Mesodermal cell (in vitro differentiated cells): ENCODE measurements around the gene GRIN3B.
A peak's percentile ranks its signal among the peaks of the same experiment; 100 is the strongest.
"Not testable (repeated sequence)": the region's sequence is repeated elsewhere in the genome, so short reads cannot be mapped to it uniquely, and the experiment has no call there.

Experiments
- H3K27ac ChIP-seq: 2 replicates; pipeline ENCODE4 v1.7.0; 2013; ENCODE audit warnings: mild to moderate bottlenecking, low read depth, low read length, moderate library complexity; ENCODE audit not compliant: severe bottlenecking
- H3K36me3 ChIP-seq: 2 replicates; pipeline ENCODE4 v1.7.1; 2013; ENCODE audit warnings: mild to moderate bottlenecking, low read length, moderate library complexity; ENCODE audit not compliant: control insufficient read depth, insufficient read depth
- H3K4me1 ChIP-seq: one replicate; pipeline ENCODE4 v1.7.1; 2013; ENCODE audit warnings: mild to moderate bottlenecking, low read length; ENCODE audit not compliant: insufficient read depth, control insufficient read depth, poor library complexity, severe bottlenecking
- H3K4me3 ChIP-seq: 2 replicates; pipeline ENCODE4 v1.7.0; 2013; ENCODE audit warnings: low read length, control low read depth, mild to moderate bottlenecking; ENCODE audit not compliant: insufficient read depth, poor library complexity, severe bottlenecking; ENCODE audit errors: extremely low read depth
- H3K9me3 ChIP-seq: 2 replicates; pipeline ENCODE4 v1.7.1; 2013; ENCODE audit warnings: mild to moderate bottlenecking, low read length, moderate library complexity; ENCODE audit not compliant: control insufficient read depth
- WGBS, 2 experiments: methylation state at CpG; one replicate each; pipeline ENCODE4 v1.1.5; 2013; ENCODE audit warnings: missing lambda C conversion rate in 2 of 2; ENCODE audit not compliant: insufficient coverage in 2 of 2; 5-methylcytosine and 5-hydroxymethylcytosine counted together

The GRIN3B gene

DNA sequence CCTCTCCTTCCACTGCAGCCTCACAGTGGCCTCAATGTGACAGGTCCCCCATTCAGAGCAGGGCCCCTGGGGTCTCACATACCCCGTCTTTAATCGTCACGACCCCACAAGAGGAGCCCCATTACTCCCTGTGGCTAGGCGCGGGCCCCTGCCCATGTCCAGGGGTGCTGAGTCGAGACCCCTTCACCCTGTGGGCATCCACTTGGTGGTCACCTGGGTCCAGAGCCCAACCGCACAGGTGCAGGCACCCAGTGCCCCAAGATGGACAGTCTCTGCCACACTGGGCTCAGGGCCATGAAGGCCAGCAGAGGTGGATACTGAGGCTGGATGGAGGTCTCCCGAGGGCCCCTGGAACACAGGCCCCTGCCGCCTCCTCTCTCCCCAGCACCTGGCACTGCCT lies 17.7 kb downstream of the GRIN3B start:
- no peaks in the 10 kb centered on the region for H3K9me3 ChIP-seq
- H3K4me1 ChIP-seq = peaks cover 41% of the 10 kb centered on the region
- no peak overlapping the region for H3K27ac ChIP-seq
- H3K4me3 ChIP-seq = no peak overlapping the region
- peaks cover 37% of the 10 kb centered on the region for H3K36me3 ChIP-seq
- 93 to 94% methylated on average over 7 to 9 of the region's 9 CpGs for WGBS, 2 experiments

DNA sequence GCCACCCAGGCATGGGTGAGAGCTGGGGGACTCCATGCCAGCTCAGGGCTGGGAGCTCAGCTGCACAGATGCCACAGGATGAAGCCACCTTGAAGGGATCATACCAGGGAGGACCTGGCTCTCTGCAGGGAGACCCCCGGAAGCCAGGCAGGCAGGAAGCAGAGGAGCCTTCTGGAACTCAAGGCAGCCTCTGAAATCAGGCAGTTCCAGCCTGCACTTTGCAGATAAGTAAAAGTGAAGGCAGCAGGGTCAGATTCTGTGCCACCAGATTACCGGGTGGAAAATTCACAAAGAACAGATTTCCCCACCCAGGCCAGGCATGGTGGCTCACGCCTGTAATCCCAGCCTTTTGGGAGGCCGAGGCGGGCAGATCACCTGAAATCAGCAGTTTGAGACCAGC lies 18.2 kb downstream of the GRIN3B start:
- peaks cover 41% of the 10 kb centered on the region for H3K4me1 ChIP-seq
- no peaks in the 10 kb centered on the region for H3K9me3 ChIP-seq
- H3K4me3 ChIP-seq = no peak overlapping the region
- no peak overlapping the region for H3K27ac ChIP-seq
- peaks cover 32% of the 10 kb centered on the region for H3K36me3 ChIP-seq
- 92 to 94% methylated on average over 2 to 5 of the region's 5 CpGs for WGBS, 2 experiments

DNA sequence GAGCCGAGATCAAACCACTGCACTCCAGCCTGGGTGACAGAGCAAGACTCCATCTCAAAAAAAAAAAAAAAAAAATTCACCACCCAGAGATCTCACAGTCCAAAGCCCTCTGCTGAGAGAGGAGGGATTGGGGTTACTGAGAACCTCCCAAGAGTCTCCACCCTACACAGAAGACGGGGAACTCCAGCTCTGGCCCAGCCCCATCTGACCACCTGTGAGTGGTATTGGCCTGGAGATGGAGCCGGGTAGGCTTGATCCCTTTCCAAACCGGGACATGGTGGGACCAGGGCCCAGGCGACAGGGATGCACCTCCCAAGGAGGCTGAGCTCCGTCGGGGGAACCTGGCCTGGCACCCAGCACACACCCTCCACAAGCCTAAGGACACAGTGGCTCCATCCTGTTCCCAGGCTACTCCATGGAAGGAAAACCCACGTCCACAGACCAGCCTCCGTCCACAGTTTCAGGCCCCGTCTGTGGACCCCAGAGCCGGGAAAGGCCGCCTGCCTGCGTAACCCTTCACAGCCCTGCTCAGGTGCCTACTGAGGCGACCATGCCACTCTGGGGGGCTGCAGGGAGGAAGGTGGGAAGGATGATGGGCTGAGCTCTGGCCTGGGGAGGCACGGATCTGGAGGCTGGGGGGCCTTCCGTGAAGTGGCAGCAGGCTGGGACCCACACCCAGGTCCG lies 18.9 kb downstream of the GRIN3B start:
- Histone ChIP-seq H3K27ac (no peak overlapping the region), H3K36me3 (peaks cover 26% of the 10 kb centered on the region), H3K4me3 (peak overlapping the region; percentile 91), H3K4me1 (peaks cover 41% of the 10 kb centered on the region), H3K9me3 (no peaks in the 10 kb centered on the region)
- 87 to 93% methylated on average over 15 of the region's 17 CpGs for WGBS, 2 experiments

DNA sequence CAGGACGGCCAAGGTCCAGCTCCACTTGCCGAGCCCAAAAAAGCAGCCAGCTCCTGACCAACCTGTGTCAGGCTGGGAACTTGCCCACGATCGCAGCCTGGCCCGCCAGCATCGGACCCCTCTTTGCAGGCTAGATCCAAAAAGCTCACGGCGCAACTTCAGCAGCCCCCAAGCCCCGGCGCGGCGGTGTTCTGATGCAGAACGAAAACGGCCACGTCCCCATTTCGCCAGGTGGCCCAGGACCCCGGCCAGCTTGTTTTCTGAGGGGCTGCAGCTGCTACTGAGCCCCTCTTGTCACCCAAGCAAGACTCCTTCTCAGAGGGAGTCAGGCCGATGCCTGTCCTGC lies 19.4 kb downstream of the GRIN3B start:
- no peaks in the 10 kb centered on the region for H3K9me3 ChIP-seq
- 78 to 83% methylated on average over 16 to 18 of the region's 18 CpGs for WGBS, 2 experiments
- no peak overlapping the region for H3K27ac ChIP-seq

DNA sequence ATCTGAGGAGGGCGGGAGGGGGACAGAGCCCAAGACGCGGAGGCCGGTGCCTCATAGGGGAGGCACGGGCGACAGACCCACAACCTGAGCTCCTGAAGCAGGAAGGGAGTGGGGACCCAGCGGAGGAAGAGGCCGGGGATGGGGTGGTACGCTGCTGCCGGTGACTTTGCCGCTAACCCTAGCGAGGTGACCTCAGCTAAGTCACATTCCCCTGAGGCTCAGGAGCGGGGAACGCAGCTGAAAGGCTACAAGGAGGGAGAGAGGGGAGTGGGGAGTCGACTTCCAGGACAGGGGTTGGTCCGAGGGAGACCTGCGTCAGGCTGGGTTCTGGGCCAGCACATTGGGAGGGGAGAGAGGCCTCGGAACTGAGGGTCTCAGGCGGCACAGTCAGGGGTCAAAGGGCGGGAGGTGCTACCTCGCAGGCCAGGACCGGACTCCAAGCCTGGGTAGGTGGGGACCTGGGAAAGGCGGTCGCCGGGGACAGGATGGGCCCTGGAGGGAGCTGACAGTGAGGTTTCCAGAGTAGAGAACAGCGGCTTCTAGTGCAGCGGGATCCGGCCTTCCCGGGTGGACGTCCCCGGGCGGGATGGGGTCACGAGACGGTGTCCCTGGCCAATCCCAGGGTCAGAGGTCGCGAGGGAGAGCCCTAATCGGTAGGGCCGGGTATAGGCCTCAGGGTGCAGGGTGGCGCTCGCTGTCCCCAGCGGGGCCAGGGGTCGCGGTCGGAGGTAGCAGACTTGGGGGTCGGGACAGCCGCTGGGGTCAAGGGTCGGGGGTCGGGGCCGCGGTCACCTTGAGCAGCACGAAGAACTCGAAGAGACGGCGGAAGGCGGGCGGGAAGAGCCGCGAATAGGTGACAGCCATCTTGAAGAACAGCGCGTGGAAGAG lies 20.0 kb downstream of the GRIN3B start:
- Histone ChIP-seq H3K4me3 (peak overlapping the region; percentile 91), H3K9me3 (no peaks in the 10 kb centered on the region), H3K36me3 (peaks cover 15% of the 10 kb centered on the region), H3K27ac (peak overlapping the region; percentile 99), H3K4me1 (peaks cover 41% of the 10 kb centered on the region)
- 4 to 5% methylated on average over 49 to 51 of the region's 60 CpGs for WGBS, 2 experiments

More for the DNA sequence above, 19.4 kb downstream of the GRIN3B start:
- H3K4me1 ChIP-seq = peaks cover 41% of the 10 kb centered on the region
- H3K36me3 ChIP-seq = peaks cover 21% of the 10 kb centered on the region
- H3K4me3 ChIP-seq = peak overlapping the region; percentile 91

DNA sequence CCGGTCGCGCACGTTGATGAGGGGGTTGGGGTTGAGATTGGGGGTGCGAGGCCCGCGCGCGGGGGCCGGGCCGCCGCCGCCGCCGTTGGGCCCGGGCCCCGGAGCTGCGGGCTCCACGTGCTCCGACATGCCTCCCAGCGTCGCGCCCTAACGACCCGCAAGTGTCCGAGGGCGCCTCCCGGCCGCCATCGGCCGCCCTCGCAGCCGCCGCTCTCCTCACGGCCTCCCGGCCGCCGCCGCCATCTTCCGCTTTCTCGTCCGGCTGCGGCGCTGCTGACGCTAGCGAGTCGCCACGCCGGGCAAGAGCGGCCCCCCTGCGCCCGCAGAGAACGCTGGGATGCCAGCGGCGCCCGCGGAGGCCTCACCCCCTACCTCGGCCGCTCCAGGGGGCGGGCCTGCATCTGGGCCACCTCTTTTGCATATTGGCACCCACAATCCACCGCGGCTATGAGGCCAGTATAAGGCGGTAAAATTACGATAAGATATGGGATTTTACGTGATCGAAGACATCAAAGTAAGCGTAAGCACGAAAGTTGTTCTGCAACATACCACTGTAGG lies 20.7 kb downstream of the GRIN3B start, which contains the start of gene TMEM259:
Gene TMEM259, minus strand, starts transcription at position 256 of the 558 bp plus-strand sequence. Its CDS starts 127 bp downstream, at position 129.
- no peaks in the 10 kb centered on the region for H3K9me3 ChIP-seq
- H3K4me3 ChIP-seq = peak within 1 kb of the TSS; percentile 91
- peak within 1 kb of the TSS; percentile 99 for H3K27ac ChIP-seq
- H3K4me1 ChIP-seq = peaks cover 39% of the 10 kb centered on the region
- peaks cover 14% of the 10 kb centered on the region for H3K36me3 ChIP-seq
- WGBS, 2 experiments = 0% methylated on average over 49 to 57 of the region's 68 CpGs

DNA sequence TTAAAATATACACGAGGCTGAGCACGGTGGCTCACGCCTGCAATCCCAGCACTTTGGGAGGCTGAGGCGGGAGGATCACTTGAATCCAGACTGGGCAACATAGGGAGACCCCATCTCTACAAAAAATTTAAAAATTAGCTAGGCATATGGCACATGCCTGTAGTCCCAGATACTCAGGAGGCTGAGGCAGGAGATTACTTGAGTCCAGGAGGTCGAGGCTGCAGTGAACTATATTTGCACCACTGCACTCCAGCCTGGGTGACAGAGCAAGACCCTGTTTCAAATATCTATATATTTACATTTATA lies 23.6 kb downstream of the GRIN3B start:
- peaks cover 15% of the 10 kb centered on the region for H3K4me1 ChIP-seq
- H3K36me3 ChIP-seq, H3K27ac ChIP-seq, H3K4me3 ChIP-seq, H3K9me3 ChIP-seq: not testable (repeated sequence)
- WGBS, 2 experiments = 87 to 96% methylated on average over 5 of the region's 5 CpGs

DNA sequence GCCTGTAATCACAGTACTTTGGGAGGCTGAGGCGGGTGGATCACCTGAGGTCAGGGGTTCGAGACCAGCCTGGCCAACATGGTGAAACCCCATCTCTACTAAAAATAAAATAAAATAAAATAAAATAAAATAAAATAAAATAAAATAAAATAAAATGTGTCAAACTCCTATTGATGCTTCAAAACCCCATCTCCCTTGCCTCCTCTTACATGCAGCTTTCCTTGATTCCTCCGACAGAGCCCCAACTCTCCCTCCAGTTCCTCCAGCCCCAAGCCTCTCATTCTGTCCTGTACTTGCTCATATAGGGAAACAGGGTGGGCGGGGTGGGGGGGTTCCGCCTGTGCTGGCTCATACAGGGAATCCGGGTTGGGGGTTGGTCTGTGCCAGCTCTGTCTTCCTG lies 24.9 kb downstream of the GRIN3B start:
- 90 to 100% methylated on average over 1 to 2 of the region's 6 CpGs for WGBS, 2 experiments
- H3K4me1 ChIP-seq, H3K36me3 ChIP-seq, H3K4me3 ChIP-seq, H3K27ac ChIP-seq, H3K9me3 ChIP-seq: not testable (repeated sequence)

DNA sequence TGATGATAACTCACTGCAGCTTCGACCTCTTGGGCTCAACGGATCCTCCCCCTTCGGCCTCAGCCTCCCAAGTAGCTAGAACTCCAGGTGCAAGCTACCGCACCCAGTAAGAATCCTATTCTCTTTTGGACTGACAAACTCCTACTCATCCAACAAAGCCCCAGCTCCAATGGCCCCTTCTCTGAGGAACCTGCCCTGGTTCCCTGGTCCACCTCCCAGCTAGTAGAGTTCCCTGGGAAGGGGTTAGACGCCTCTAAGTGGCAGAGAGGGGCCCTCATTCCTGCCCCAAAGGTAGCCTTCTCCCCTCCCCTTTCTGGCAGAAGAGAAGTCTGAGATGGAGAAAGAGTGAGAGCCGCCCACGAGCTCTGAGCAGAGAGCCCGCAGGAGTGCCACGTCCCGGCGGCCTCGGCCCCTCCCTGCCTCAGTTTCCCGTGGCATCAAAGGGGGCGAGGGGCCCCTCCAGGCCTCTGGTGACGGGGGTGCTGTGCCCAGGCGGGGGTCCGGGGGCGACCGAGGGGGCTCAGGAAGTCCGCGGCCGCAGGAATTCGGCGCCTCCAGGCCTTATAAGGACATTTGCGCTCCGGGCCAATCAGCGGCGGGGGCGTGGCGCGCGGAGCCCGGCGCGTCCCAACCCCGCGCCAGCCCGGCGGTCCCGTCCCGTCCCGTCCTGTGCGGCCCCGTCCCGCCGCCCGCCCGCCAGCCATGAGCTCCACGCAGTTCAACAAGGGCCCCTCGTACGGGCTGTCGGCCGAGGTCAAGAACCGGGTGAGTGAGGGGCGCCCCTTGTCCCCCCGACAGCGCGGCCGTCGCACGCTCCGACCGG lies 26.0 kb downstream of the GRIN3B start, which contains the start of gene CNN2:
Gene CNN2, plus strand, starts transcription at position 649 of the 823 bp plus-strand sequence. Its CDS starts 54 bp downstream, at position 703.
- Histone ChIP-seq H3K9me3 (no peaks in the 10 kb centered on the region), H3K27ac (peak within 1 kb of the TSS; percentile 94)
- 0 to 1% methylated on average over 50 to 53 of the region's 63 CpGs for WGBS, 2 experiments

More for the DNA sequence above, 26.0 kb downstream of the GRIN3B start, which contains the start of gene CNN2:
- Histone ChIP-seq H3K4me3 (peak within 1 kb of the TSS; percentile 92), H3K4me1 (peaks cover 5% of the 10 kb centered on the region), H3K36me3 (peaks cover 14% of the 10 kb centered on the region)
